OCI-LY1 (cell line): ENCODE measurements around the gene RUNX1.

Experiments
- EZH2 ChIP-seq: fragments of 200-600 bp; sonication (generic), shearing (Covaris generic); IDR thresholded peaks from 2 replicates; pipeline ENCODE4 v1.8.0; 2017; ENCODE audit warnings: borderline replicate concordance, mixed run types, mild to moderate bottlenecking, antibody characterized with exemption, low read length, moderate library complexity, mixed read lengths
- TF ChIP-seq, protein P1 (sequence below): fragments of 200-600 bp; sonication (generic), shearing (Covaris generic); IDR thresholded peaks from 2 replicates; pipeline ENCODE4 v1.5.1; 2017; ENCODE audit warnings: mild to moderate bottlenecking, antibody characterized with exemption, low read length, moderate library complexity, mixed read lengths

DNA sequence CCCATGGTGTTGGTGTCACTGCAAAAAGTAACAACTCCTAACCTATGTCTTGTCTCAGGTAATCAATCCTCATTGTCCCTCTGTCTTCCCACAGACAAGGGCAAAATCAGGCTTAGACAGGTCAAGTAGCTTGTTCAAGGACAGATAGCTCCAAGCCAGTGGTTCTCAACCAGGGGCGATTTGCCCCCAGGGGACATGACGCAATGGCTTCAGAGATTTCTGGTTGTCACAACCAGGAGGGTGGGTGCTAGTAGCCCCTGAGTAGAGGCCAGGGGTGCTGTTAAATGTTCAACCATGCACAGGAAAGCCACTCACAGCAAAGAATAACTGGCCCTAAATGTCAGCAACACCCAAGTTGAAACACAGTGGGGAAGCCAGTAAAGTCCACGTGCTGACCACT lies 178.9 kb downstream of the RUNX1 start:
- TF ChIP-seq, protein P1, sequence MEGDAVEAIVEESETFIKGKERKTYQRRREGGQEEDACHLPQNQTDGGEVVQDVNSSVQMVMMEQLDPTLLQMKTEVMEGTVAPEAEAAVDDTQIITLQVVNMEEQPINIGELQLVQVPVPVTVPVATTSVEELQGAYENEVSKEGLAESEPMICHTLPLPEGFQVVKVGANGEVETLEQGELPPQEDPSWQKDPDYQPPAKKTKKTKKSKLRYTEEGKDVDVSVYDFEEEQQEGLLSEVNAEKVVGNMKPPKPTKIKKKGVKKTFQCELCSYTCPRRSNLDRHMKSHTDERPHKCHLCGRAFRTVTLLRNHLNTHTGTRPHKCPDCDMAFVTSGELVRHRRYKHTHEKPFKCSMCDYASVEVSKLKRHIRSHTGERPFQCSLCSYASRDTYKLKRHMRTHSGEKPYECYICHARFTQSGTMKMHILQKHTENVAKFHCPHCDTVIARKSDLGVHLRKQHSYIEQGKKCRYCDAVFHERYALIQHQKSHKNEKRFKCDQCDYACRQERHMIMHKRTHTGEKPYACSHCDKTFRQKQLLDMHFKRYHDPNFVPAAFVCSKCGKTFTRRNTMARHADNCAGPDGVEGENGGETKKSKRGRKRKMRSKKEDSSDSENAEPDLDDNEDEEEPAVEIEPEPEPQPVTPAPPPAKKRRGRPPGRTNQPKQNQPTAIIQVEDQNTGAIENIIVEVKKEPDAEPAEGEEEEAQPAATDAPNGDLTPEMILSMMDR = no peak
- no peak for TF ChIP-seq EZH2
